GM21447 (cell line): ENCODE data around the gene PRKAR1A.
A peak's percentile ranks its signal among the peaks of the same experiment; 100 is the strongest.
"Not testable (repeated sequence)": the region's sequence is repeated elsewhere in the genome, so short reads cannot be mapped to it uniquely, and the experiment has no call there.

Experiments
- ATAC-seq: cut with Tn5 transposase; IDR thresholded peaks from one replicate; pipeline ENCODE4 v1.9.1; 2021; ENCODE audit not compliant: unreplicated experiment

PRKAR1A gene

DNA sequence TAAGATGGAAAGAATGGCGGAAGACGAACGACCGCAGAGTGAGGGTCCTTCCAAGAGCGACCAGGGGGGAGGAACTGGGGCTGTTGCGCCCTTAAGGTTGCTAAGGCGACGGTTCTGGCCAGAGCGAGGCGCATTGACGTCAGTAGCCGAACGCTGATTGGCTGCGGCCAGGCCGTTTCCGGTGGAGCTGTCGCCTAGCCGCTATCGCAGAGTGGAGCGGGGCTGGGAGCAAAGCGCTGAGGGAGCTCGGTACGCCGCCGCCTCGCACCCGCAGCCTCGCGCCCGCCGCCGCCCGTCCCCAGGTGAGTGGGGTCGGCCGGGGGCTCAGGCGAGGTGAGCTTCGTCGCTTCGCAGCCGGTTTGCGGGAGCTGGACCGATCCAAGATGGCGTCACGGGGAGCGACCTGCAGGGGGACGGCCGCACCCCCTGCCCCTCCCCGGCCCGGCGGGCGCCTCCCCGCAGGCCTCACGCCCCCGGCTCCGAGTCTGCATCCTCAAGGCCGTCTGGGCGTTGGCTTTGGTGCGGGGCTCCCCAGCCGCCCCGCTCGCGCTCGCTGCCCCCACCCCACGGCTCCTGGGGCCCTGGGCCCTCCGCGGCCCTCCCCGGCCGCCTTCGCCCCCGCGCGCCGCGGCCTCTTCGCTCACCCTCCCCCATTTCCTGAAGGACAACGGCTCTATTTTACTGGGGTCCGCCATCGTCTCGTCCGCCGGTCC is at the start of gene PRKAR1A:
PRKAR1A (plus strand) TSS at position 184 of the 713 bp plus-strand sequence. CDS start 2,970 bp downstream, outside the sequence.
- peak; percentile 84 for ATAC-seq

GRCh38 chr17:68463211-68464019 is 48.8 kb upstream of the PRKAR1A start:
- no peak for ATAC-seq

GRCh38 chr17:68468334-68468733 is 43.9 kb upstream of the PRKAR1A start:
- no peak for ATAC-seq

DNA sequence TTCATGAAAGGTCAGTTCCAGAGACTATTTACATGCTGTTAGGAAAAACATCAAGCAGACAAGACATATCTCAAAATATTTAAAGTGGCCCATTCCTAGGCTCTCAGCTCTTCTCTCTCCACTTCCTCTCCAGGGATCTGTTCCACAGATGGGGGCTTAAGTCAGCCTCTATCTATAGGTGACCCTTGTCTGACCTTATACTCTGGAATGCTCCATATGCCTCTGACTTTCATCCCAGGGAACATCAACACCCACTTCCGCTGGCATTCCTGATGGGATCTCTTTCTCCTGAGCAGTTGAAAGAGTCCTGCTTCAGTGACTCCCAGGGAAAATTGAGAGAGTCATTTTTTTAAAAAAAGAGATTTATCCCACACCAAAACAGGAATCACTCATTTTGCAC is 43.4 kb upstream of the PRKAR1A start:
- no peak for ATAC-seq

DNA sequence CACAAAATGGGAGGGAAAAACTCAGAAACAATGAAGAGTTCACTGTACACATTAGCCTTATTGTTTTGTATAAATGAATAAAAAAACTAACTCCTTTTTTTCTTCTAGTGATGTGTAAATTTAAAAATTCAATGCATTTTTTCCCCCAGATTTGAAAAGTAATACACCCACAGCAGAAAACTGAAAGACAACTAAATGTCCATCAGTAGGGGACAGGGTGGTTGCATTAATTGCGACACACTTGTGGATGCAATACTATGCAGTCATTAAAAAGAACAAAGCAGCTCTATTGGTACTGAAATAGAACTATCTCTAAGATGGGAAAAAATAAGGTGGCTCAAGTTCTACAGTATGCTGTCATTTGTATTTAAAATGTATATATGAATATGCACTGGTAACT is 41.3 kb upstream of the PRKAR1A start:
- no peak for ATAC-seq

- ATAC-seq: no peak
Observed at GRCh38 chr17:68480885-68481284, 31.3 kb upstream of the PRKAR1A start.

DNA sequence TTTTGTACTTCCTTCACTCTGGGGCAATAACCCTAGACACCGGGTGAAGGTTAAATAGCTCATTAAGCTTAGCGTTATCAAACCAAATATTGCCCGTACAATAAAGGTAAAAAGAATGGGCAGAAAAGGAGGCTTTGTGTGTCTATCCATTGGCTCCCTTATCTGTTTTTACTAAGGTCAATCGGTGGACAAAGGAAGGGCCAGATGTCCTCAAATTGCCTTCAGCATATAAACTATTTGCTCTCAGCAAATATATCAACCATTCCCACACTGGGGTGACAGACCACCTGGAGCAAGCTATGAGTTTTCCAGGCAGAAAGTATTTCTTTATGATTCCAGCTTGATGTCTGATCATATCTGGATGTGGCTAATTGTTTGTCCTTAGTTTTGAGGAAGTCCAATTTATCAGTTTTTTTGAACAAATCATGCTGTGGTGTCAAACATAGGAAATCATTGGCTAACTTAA is 29.6 kb upstream of the PRKAR1A start:
- ATAC-seq: no peak

DNA sequence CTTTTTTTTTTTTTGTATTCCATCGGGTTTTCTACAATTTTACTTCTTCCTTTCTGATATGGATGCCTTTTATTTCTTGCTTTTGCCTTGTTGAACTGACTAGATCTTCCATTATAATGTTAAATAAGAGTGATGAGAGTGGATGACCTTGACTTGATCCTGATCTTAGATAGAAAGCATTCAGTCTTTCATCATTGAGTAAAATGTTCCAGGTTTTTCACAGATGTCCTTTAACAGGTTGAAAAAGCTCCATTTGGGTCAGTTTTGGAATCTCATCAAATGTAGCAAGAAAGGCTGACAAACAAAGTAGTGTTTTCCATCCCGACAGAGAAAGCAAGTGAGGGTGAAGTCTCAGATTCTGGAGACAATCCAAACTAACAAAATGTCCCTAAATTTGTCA is 27.8 kb upstream of the PRKAR1A start:
- no peak for ATAC-seq

DNA sequence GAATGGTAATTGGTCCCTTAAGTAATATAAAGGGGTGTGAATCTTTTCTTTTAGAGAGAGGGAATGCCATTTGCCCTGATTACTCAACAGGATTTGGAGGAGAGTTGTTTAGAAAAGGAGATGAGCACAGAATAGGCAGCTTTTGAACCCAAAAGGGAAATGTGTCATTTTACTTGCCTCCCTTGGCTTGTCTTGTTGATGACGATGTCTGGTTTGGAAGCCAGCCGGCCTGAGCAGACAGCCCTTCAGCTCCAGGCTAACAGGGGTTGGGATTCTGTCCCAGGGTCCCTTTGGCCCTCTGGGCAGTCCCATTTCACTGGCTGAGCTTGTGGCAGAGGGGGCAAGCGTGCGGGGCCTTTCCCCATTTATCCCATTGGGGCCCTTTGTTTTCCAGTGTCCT is 22.3 kb upstream of the PRKAR1A start:
- ATAC-seq: no peak

DNA sequence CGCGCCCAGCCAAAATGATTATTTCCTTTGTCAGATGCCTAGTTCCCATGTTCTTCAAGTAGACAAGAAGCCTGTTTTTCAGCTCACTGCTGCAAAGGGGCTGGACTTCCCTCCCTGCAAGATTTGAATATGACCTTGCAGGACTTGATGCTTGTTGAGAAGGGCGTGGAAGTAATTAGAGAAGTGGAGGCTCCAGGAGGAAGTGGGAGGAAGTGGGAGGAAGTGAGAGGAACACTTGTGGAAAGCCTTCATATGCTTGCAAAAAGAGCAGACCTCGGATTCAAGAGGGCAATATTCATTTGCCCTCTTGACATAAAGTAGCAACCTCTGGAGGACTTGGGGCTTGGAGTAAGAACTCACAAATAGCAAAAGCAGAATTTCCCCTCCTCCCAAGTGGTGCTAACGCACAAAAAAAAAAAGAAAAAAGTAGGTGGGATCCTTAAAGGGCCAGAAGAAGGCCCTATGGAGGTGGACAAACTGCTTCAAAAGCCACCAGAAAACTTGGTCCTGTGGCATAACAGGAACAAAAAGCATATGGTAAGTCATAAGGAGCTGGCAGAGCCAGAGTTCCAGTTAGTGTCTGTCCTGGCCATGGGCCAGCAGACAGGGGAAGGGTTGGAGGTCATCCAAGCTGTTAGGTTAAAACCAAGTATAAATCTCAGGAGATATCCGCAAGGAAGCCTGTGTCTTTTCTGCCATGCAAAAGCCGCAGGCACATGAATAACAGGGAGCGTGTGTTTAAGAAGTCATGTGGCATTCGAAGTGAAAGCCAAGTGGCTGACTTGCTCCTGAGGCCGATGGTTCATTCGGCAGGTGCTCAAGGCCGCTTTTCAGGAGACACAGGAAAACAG is 20.6 kb upstream of the PRKAR1A start:
- ATAC-seq: no peak

- not testable (repeated sequence) for ATAC-seq
Observed at GRCh38 chr17:68492394-68493054, 19.7 kb upstream of the PRKAR1A start.

DNA sequence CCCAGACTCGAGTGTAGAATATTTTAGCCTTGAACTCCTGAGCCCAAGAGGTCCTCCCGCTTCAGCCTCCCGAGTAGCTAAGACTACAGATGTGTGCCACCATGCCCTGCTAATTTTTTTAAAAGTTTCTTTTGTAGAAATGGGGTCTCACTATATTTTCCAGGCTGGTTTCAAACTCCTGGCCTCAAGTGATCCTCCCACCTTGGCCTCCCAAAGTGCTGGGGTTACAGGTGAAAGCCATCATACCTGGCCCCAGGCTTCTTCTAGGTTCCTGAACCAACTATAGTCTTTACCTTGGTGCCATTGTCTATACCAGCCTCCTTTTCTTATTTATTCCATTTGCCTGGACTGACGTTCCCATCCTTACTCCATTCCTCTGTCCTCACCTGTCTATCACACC is 17.1 kb upstream of the PRKAR1A start:
- no peak for ATAC-seq

DNA sequence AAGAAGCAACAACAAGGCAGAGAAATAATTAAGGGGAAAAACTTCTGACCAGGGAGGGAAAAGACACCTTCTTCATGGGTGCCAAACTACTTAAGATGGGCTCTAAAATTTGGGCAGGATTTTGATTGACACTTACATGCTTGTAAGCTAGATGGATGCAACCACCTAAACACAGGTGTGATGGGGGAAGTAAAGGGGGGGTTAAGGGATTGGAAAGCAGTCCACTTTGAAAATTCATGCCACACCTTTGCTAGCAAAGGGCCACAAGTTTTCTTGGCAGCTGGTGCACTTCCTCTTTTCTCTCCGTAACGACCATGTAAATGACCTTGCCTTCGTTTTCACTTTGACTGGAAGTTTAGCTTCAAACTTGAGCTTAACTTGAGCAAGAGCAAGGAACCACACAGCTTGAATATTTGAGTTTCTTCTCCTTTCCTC is 14.3 kb upstream of the PRKAR1A start:
- peak; percentile 98 for ATAC-seq

DNA sequence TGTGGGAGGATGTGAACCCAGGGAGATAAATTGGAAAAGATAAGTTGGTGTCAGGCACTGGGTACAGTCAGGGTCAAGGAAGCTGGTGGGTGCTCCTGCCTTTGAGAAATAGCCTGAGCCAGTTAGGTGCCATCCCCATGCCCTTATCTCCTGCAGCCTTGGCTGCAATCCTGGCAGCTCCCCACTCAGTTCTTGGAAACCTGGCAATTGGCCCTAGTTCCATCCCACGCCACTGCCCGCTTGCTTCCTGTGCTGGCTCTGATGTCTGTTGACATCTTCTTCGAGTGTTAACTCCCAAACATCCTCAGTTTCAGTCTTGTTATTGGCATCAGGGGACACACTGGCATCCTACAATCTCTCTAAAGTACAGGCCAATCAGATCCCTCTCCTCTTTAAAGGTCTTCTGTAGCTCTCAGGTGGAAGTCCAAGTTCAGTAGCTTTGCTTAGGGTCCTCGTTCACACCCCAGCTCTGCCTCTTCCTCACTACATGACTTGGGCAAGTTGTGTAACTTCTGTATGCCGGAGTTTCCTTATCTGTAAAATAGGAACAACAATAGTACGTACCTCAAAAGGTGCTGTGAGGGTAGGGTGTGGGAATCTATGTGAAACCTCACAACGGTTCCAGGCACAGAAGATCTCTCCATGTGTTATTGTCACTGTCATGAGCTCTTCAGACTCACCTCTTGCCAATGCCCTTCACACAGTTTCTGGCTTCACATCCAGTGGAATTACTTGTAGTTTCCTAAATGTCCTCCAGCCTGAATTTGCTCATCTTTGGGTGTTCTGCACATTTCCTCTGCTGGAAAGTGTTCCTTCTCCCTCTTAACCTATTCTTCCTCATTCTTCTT is 13.5 kb upstream of the PRKAR1A start:
- peak; percentile 22 for ATAC-seq

- ATAC-seq: no peak
Observed at GRCh38 chr17:68499587-68499986, 12.6 kb upstream of the PRKAR1A start.

- ATAC-seq: no peak
Observed at GRCh38 chr17:68501074-68501473, 11.2 kb upstream of the PRKAR1A start.

- no peak for ATAC-seq
Observed at GRCh38 chr17:68505951-68506350, 6.3 kb upstream of the PRKAR1A start.

DNA sequence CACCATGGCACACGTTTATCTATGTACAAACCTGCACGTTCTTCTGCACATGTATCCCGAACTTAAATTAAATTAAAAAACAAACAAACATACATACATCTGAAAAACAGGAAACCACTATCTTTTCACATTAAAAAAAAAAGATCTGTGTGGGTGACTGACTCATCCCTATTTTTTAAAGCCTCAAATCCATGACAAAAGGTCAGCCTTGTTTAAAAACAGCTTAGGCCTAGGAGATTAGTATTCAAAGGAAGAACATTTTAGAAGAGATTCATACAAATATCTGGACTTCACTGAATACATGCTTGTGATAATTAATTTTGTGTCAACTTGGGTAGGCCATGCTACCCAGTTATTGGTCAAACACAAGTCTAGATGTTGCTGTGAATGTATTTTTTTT is 4.7 kb upstream of the PRKAR1A start:
- no peak for ATAC-seq

DNA sequence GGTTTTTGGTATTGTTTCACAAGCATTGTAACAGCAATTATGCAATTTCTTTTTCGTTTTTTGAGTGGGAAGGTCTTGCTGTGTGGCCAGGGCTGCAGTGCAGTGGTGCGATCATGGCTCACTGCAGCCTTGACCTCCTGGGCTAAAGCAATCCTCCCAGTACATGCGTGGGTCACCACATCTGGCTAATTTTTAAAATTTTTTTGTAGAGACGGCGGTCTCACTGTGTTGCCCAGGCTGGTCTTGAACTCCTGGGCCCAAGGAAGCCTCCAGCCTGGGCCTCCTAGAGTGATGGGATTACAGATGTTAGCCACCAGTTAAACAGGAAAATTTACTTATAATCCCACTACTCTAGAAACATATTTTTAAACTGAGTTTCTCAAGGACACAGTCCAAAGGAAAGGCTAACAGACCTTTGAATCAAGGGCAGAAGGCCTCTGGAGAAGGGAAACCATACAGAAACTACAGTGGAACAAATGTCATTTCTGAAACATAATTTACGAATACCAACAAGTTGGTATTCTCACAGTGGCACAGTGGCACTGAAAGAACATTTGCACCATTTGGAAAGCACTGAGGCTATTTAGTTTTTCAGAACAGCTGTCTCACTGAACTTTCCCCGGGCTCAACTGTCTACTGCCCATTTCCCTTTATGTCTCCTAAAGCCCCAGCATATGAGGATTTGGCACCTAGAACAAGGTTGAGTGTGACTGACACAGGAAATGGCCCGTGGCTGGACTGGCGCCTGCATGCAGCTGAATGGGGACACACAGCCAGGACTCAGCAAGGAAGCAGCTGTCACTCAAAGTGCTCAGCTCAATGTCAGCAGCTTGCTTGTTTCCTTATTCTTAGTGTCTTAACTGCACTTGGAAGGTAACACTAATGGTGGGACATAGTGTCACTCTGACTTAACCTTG is 2.8 kb upstream of the PRKAR1A start:
- peak; percentile 18 for ATAC-seq
